Activated T-helper 1 cell treated with anti-CD3 and anti-CD28 coated beads, Interleukin-12 subunit alpha, Interleukin-12 subunit beta, Interleukin-2, Interleukin-4 antibody, amounts not matched to agents 30 ng/mL and 10 ng/mL and 1 ng/mL, durations not matched to agents 14 hours and 24 hours and 36 hours (primary cell): ENCODE measurements around the gene ANKRD39. TPM values are rescaled to one million over a fixed set of nuclear protein-coding genes. Genes with fewer than 3 reads are reported as not detected.

Experiments used
- DNase-seq: peaks from one replicate; pipeline ENCODE4 v3.0.0; 2021; ENCODE audit warnings: low spot score
- H3K27ac Mint-ChIP-seq: one replicate; pipeline ENCODE4 v1.8.0; 2021; ENCODE audit warnings: mild to moderate bottlenecking, mixed read lengths
- H3K27me3 Mint-ChIP-seq: one replicate; pipeline ENCODE4 v1.8.0; 2022; ENCODE audit warnings: mild to moderate bottlenecking, moderate library complexity, mixed read lengths; ENCODE audit not compliant: insufficient read depth
- H3K36me3 Mint-ChIP-seq: one replicate; pipeline ENCODE4 v1.8.0; 2021; ENCODE audit warnings: low read depth, mixed read lengths
- H3K4me1 Mint-ChIP-seq: one replicate; pipeline ENCODE4 v1.8.0; 2021; ENCODE audit warnings: low read depth, mixed read lengths
- H3K4me3 Mint-ChIP-seq: one replicate; pipeline ENCODE4 v1.8.0; 2021; ENCODE audit warnings: mild to moderate bottlenecking, moderate library complexity, mixed read lengths
- H3K9me3 Mint-ChIP-seq: one replicate; pipeline ENCODE4 v1.8.0; 2021; ENCODE audit warnings: mixed read lengths
- intact Hi-C: fragments of 100-400 bp; cut with micrococcal nuclease; formaldehyde crosslinking; loops from one replicate; pipeline ENCODE4 v1.15.1; 2024
- total RNA-seq: library from RNA; stranded (reverse); gene quantifications from 2 replicates; pipeline ENCODE4 v1.2.3, GENCODE V29; 2022

Gene ANKRD39
- total RNA-seq, 1 donor from 2014 or later: 41.1 TPM

- H3K4me1 Mint-ChIP-seq: no peaks in the 10 kb centered on the region
- no peak overlapping the region for H3K27ac Mint-ChIP-seq
- intact Hi-C loops: no loop called here
- DNase-seq: no peak
- H3K36me3 Mint-ChIP-seq: peaks cover 2% of the 10 kb centered on the region
- H3K4me3 Mint-ChIP-seq: no peak overlapping the region
- H3K9me3 Mint-ChIP-seq: no peaks in the 10 kb centered on the region
- no peaks in the 10 kb centered on the region for H3K27me3 Mint-ChIP-seq
Measured at GRCh38 chr2:96799623-96799935, 58.2 kb downstream of the ANKRD39 start.

GRCh38 chr2:96798733-96799622 is 58.8 kb downstream of the ANKRD39 start:
- Mint-ChIP-seq H3K36me3 (peaks cover 2% of the 10 kb centered on the region), H3K4me1 (no peaks in the 10 kb centered on the region), H3K4me3 (no peak overlapping the region), H3K9me3 (no peaks in the 10 kb centered on the region), H3K27me3 (no peaks in the 10 kb centered on the region), H3K27ac (no peak overlapping the region)
- DNase-seq: no peak
- intact Hi-C loops: no loop called here

Other genes with a start within 250 kb of the ANKRD39 start
- gene KANSL3, start 219.7 kb downstream of the ANKRD39 start, total RNA-seq: 51.8 and 55.0 TPM in 2 replicates
- not detected in 2 replicates for gene FER1L5, start 215.3 kb downstream of the ANKRD39 start, total RNA-seq
- 5.6 and 6.0 TPM in 2 replicates for gene LMAN2L, start 118.0 kb downstream of the ANKRD39 start, total RNA-seq
- 9.9 and 11.1 TPM in 2 replicates for gene CNNM4, start 97.1 kb downstream of the ANKRD39 start, total RNA-seq
- 26.1 and 31.4 TPM in 2 replicates for gene CNNM3, start 41.7 kb downstream of the ANKRD39 start, total RNA-seq
- 8.2 and 8.8 TPM in 2 replicates for gene ANKRD23, start 14.0 kb downstream of the ANKRD39 start, total RNA-seq
- 18.7 and 20.6 TPM in 2 replicates for gene SEMA4C, start 12.1 kb upstream of the ANKRD39 start, total RNA-seq
- not detected in 2 replicates for gene FAM178B, start 128.6 kb upstream of the ANKRD39 start, total RNA-seq
- gene FAHD2B, start 236.9 kb upstream of the ANKRD39 start, total RNA-seq: 18.8 and 22.4 TPM in 2 replicates